Urinary bladder (tissue), 4 donors: ENCODE data around the gene EBPL. TPM values are rescaled to one million over a fixed set of nuclear protein-coding genes. Genes with fewer than 3 reads are reported as not detected.

Experiments used
- DNase-seq: peaks from one replicate; pipeline ENCODE4 v3.0.0-alpha.2; 2015; ENCODE audit errors: extremely low spot score
- H3K27ac ChIP-seq: one replicate; pipeline ENCODE4 v1.5.1; 2013; ENCODE audit warnings: low read depth, mild to moderate bottlenecking, moderate library complexity
- H3K36me3 ChIP-seq: one replicate; pipeline ENCODE4 v1.6.1; 2013; ENCODE audit warnings: mild to moderate bottlenecking, moderate library complexity; ENCODE audit not compliant: insufficient read depth
- H3K4me1 ChIP-seq: one replicate; pipeline ENCODE4 v1.6.1; 2013; ENCODE audit warnings: mild to moderate bottlenecking, moderate library complexity; ENCODE audit not compliant: insufficient read depth
- H3K4me3 ChIP-seq: one replicate; pipeline ENCODE4 v1.5.1; 2013; ENCODE audit warnings: low read depth, low read length
- WGBS: extraction: QIAGEN DNeasy Blood & Tissue Kit; methylation state at CpG from one replicate; pipeline ENCODE4 v1.1.7; 2013; 5-methylcytosine and 5-hydroxymethylcytosine counted together
- polyA plus RNA-seq: library from polyadenylated mRNA; stranded (reverse); fragments of 200-250 nt; gene quantifications from one replicate; pipeline ENCODE4 v1.2.3, GENCODE V29; 2013
- total RNA-seq: library from RNA; depleted of rRNA; stranded (reverse); fragments of >200 nt; gene quantifications from one replicate; pipeline ENCODE4 v1.2.3, GENCODE V29; 2014
- donor health status: healthy with polysubstance abuse.
- donor health status: healthy.

The EBPL gene
- total and polyA plus RNA-seq, 2 donors, result 38.2 to 54.5 TPM

DNA sequence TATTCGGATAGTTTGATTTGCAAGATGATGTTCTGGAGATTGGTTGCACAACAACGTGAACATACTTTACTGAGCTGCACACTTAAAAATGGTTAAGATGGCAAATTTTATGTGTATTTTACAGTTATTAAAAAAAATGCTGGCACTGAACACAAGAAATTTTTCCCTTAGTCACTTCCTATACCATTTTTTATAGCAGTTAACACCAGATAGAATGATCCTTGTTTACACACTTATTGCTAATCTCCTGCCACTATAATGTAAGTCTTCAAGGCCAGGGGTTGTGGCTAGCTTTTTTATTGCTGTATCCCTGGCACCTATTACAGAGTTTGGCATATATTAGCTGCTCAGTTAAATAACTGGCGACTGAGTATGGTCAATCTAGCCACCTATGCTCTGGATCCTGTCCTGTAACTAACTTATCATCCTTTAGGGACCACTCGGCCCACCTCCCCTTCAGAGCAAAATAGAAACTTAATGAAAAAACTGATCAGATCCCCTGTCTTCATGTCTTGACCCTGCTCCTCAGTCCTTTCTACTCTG lies 2.0 kb upstream of the EBPL start:
- H3K36me3 ChIP-seq, result no peaks in the 10 kb centered on the region
- WGBS, result 84% methylated on average over 4 of the region's 4 CpGs
- no peaks in the 10 kb centered on the region for H3K4me1 ChIP-seq
- no peak overlapping the region for H3K4me3 ChIP-seq
- no peak overlapping the region for H3K27ac ChIP-seq
- no peak for DNase-seq

DNA sequence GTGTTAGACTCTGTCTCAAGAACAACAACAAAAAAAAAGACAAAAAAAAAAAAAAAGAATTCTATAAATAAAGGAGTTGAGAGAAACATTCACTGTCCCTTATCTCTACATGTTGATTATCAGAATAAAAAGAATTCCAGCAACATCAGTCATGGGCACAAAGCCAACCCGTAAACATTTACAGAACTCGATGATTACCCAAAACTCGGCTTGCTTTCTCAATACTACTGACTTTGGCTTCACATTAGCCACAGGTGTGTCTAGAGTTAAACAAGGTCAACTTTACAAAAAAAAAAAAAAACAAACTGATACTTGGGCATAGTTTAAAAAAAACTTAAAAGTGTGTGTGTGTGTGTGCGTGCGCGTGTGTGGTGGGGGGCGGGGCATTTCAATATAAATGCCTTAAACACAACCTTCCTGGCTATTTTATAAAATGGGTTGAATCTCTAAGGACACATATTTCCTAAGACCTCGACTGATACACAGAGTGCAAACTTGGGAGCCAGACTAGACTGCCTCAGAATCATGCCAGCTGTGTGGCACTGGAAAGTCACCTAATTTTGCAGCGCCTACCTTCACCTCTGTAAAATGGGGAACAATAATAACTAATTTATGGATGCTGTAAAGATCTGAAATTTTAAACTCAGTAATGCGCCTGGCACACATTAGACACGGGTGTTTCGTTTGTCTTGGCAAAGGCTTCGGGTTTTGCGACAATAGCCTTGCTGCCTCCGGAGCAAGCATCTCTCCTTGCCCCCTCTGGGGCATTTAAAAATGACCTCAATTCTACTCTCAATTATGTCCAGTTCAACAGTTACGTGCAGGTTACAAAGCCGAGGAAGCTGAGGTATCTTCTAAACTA lies 922 bp downstream of the EBPL start:
- 7% methylated on average over 17 of the region's 17 CpGs for WGBS
- H3K27ac ChIP-seq, result peak overlapping the region; percentile 68
- H3K4me1 ChIP-seq, result no peaks in the 10 kb centered on the region
- H3K4me3 ChIP-seq, result peak overlapping the region; percentile 79
- DNase-seq, result no peak
- H3K36me3 ChIP-seq, result no peaks in the 10 kb centered on the region

DNA sequence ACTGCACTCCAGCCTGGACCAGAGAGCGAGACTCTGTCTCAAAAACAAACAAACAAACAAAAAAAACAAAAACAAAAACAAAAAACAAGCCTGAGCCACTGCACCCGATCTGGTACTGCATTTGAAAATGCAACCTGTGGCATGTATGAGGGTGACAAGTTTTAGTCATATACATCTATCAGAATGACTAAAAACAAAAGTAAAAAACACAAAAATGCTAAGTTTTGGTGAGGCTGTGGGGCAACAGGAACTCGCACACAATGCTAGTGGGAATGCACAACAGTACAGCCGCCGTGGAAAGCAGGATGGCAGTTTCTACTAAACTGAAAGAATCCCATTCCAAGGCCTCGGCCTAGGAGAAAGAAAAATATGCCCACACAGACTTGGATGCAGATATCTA lies 7.8 kb downstream of the EBPL start:
- H3K27ac ChIP-seq, result no peak overlapping the region
- no peaks in the 10 kb centered on the region for H3K4me1 ChIP-seq
- DNase-seq, result no peak
- 87% methylated on average over 6 of the region's 6 CpGs for WGBS
- H3K36me3 ChIP-seq, result no peaks in the 10 kb centered on the region
- H3K4me3 ChIP-seq, result no peak overlapping the region

DNA sequence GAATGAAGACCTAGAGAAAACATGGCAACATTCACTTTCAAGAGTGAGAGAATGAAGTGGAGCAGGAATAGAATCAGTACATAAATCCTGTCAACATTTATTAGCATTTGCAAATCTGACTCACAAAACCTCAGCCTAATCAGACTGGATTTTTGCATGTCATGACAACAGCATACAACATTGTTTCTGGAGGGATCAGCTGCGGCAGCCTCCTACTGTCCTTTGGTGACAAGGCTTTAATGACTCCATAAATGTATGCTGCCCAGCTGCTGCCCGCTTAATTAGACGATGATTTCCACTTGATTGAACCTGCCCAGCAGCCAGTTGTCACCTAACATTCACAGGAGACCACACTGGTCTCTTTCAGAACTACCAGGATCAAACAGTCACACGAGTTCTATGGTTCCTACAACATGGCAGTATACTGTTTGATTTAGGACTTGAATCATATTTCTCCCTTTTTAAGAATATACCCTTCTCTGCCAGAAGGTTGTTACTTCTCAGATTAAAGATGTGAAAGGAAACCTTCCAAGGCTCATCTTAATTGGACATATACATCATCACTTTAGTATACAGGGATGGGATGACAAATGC lies 9.3 kb downstream of the EBPL start:
- H3K27ac ChIP-seq, result no peak overlapping the region

DNA sequence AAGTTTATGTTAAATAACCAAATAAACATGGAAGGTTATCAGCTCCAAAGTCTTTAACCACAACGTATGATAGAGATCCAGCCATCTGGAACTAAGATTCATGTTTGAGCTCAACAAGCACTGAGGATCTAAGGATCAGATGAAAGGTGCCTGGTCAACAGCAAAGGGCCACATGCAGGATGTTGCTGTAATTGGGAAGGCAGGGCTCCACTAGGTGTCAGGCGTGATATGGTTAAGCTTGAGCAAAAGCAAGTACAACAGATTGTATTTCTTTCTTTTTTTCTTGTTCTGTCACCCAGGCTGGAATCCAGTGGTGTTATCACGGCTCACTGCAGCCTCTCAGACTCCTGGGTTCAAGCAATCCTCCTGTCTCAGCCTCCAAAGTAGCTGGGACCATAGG lies 12.0 kb downstream of the EBPL start:
- 72% methylated on average over 3 of the region's 3 CpGs for WGBS
- Histone ChIP-seq H3K4me3 (no peak overlapping the region), H3K36me3 (no peaks in the 10 kb centered on the region), H3K27ac (no peak overlapping the region), H3K4me1 (no peaks in the 10 kb centered on the region)
- no peak for DNase-seq

More for the DNA sequence above, 9.3 kb downstream of the EBPL start:
- H3K4me3 ChIP-seq, result no peak overlapping the region
- no peaks in the 10 kb centered on the region for H3K4me1 ChIP-seq
- 61% methylated on average over 4 of the region's 4 CpGs for WGBS
- no peak for DNase-seq
- no peaks in the 10 kb centered on the region for H3K36me3 ChIP-seq

DNA sequence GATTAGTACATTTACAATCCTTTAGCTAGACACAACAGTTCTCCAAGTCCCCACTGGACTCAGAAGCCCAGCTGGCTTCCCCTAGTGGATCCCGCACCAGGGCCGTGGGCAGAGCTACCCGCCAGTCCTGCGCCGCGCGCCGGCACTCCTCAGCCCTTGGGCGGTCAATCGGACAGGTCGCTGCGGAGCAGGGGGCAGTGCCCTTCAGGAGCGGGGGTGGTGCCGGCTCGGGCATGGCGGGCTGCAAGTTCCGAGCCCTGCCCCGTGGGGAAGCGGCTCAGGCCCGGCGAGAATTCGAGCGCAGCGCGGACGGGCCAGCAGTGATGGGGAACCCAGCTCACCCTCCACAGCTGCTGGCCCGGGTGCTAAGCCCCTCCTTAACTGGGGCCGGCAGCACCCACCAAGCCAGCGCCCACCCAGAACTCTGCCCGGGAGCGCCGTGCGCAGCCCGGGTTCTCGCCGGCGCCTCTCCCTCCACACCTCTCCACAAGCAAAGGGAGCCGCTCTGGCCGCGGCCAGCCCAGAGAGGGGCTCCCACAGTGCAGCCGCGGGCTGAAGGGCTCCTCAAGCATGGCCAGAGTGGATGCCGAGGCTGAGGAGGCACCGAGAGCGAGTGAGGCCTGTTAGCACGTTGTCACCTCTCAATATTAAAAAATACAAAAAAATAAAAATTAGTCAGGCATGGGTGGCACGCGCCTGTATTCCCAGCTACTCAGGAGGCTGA lies 12.9 kb downstream of the EBPL start:
- Histone ChIP-seq H3K36me3 (no peaks in the 10 kb centered on the region), H3K4me1 (no peaks in the 10 kb centered on the region), H3K27ac (no peak overlapping the region), H3K4me3 (no peak overlapping the region)
- WGBS, result 96% methylated on average over 48 of the region's 48 CpGs
- no peak for DNase-seq

DNA sequence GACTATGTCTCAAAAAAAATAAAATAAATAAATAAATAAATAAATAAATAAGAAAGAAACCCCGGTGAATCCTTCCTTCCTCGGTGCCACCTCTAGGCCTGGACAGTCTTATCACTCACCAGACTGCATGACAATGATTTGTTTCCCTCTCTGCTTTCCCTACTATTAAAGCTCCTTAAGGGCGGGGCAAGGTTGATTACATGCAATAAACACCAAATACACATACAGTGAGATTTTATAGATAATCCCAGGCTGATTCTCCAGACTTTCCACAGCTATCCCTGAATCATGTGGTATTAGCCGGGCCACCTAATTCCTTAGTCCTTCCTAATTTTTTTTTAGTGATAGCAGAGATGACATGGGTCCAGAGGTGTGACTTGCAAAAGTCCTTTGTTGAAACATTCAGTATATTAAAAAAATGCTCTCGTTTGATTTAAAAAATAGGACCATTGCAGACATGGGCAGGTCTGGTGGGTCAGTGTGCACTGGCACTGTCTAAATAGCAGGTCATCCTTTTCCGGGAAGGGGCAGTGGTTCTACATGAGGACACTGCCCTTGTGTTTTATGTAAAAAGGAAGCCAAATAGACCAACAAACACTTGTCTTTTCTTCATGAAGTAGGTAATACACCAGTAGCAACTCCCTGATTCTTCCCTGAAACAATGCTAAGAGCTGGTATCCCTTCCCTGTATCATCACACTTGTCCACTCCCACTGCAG lies 14.5 kb downstream of the EBPL start:
- Histone ChIP-seq H3K4me3 (no peak overlapping the region), H3K36me3 (no peaks in the 10 kb centered on the region), H3K4me1 (no peaks in the 10 kb centered on the region), H3K27ac (no peak overlapping the region)
- WGBS, result 98% methylated on average over 6 of the region's 6 CpGs
- DNase-seq, result no peak

DNA sequence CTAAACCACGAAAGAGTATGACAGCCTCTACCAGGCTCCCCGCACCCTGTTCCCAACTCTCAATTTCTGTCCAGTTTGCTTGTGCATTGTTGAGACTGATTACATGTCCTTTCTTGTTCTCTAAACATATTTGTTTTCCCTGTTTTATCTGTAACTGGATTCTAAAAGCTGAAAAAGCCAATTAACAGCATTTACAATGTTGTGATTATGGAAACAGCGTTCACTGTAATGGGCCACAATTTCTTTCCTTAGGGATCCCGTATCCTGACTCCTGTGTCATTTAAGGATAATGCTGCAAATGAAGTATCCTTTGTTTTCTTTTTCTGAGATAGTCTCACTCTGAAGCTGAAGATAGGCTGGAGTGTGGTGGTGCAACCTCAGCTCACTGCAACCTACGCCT lies 20.5 kb downstream of the EBPL start:
- DNase-seq, result no peak
- WGBS, result 76% methylated on average over 5 of the region's 5 CpGs
- no peak overlapping the region for H3K27ac ChIP-seq
- H3K4me3 ChIP-seq, result no peak overlapping the region
- no peaks in the 10 kb centered on the region for H3K4me1 ChIP-seq
- peaks cover 4% of the 10 kb centered on the region for H3K36me3 ChIP-seq

DNA sequence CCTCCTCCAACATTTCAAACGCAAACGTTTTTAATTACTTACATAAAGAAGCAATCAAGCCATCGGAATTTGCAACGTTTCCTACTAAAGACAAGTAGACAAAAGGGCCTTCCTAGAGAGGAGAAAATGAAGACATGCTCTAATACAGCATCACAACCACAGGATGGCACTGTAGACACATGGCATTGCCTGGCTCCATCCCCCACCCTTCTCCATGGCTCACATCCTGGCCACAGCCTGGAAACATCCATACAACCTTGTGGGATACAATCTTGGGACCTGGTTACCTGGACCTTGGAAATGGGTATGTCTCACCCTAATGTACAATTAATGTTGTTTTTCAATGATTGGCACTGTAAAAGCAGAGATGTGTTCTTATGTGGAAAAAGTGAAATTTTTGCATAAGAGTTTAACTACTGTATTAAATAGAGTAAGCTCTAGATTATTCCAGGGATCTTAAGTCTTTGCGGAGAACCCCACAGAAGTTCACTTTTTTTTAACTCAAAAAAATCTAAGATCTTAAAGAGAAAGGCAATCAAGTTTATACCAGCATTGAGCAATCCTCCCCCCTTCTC lies 21.5 kb downstream of the EBPL start:
- Histone ChIP-seq H3K36me3 (peaks cover 4% of the 10 kb centered on the region), H3K4me1 (no peaks in the 10 kb centered on the region), H3K27ac (no peak overlapping the region), H3K4me3 (no peak overlapping the region)
- 60% methylated on average over 5 of the region's 5 CpGs for WGBS
- no peak for DNase-seq

DNA sequence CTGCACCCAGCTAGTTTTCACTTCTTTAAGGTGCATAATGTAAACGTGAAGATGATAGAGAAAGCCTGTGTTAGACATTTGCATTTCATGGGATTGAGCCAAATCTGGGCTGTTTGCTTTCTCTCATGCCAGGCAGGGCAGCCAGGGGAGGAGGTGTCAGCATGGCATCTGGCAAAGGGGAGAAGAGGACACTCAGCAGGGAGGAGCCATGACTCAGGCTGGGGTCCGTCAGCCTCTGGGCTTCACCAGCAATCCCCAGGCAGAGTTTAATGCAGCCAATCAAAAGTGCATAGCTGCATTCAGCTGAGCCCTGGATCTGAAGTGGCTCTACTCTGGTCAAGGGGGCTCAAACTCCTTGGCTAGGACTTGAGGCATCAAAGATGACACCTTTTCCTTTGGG lies 23.5 kb downstream of the EBPL start:
- DNase-seq, result no peak
- Histone ChIP-seq H3K4me3 (no peak overlapping the region), H3K4me1 (no peaks in the 10 kb centered on the region), H3K36me3 (peaks cover 4% of the 10 kb centered on the region), H3K27ac (no peak overlapping the region)
- WGBS, result 81% methylated on average over 2 of the region's 2 CpGs

DNA sequence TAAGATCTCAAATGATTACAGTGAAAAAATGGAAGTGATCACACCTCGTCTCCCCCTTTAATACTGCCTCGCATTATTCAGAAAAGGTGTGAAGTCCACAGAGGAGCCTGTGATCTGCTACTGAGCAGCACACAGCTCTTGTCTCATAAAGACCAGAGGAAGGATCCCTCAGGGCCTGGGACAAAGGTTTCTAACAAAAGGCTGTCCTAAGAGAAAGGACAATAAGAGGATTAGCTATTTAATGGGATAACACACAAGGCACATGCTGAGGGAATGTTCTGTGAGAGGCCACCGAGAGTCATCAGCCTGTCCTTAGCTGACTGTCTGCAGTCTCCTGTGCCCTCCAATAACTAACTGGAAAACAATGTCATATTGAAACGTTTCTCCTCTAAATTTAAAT lies 26.7 kb downstream of the EBPL start:
- H3K27ac ChIP-seq, result no peak overlapping the region
- H3K4me1 ChIP-seq, result no peaks in the 10 kb centered on the region
- 89% methylated on average over 4 of the region's 4 CpGs for WGBS
- peaks cover 4% of the 10 kb centered on the region for H3K36me3 ChIP-seq
- no peak for DNase-seq
- no peak overlapping the region for H3K4me3 ChIP-seq

DNA sequence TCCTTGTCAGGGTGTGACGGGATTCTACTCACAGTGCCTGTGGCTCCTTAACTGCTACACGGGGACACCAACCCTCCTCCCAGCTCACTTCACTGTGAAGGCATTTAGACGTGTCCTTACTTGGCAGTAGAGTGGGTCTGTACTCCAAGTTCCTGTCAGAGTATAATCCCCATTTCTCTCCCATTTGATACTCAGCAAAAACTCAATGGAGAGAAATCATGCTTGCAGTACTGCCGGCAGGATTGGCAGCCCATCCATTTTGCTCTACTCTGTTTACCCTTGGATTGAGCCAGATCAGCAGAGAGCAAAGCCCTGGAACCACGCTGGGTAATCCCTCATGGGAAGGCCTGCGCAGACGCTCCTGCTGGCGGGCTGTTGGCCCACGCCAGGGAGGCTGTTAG lies 34.0 kb downstream of the EBPL start:
- no peak for DNase-seq
- WGBS, result 42% methylated on average over 9 of the region's 9 CpGs
- no peaks in the 10 kb centered on the region for H3K4me1 ChIP-seq
- no peak overlapping the region for H3K4me3 ChIP-seq
- no peaks in the 10 kb centered on the region for H3K36me3 ChIP-seq
- no peak overlapping the region for H3K27ac ChIP-seq

DNA sequence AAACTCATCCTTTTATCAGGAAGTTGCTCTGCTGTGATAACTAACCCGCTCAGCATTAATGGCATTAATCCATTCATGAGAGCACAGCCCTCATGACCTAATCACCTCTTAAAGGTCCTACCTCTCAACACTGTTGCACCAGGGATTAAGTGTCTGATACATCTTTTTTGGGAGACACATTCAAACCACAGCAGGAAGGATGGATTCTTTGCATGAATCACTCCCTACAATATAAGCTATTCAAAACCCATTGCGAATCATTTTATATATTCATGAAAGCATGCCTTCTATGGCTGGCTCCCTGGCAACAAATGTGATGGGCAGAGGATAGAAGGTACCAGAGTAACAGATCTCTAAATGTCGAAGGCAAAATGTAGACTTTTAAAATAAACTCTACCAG lies 35.4 kb downstream of the EBPL start:
- 68% methylated on average over 3 of the region's 3 CpGs for WGBS
- no peak for DNase-seq
- no peak overlapping the region for H3K27ac ChIP-seq
- no peak overlapping the region for H3K4me3 ChIP-seq
- H3K36me3 ChIP-seq, result no peaks in the 10 kb centered on the region
- H3K4me1 ChIP-seq, result no peaks in the 10 kb centered on the region
